GM18951 (cell line): ENCODE results near the gene TTF2.
A peak's percentile ranks its signal among the peaks of the same experiment; 100 is the strongest.

ENCODE experiments used
- POLR2A ChIP-seq: IDR thresholded peaks from 4 replicates; pipeline ENCODE4 v1.6.1; 2011; ENCODE audit warnings: mild to moderate bottlenecking; ENCODE audit not compliant: insufficient read length, insufficient read depth; ENCODE audit errors: extremely low read depth
- in situ Hi-C: fragments of 300-500 bp; cut with MboI; formaldehyde crosslinking; loops from one replicate; pipeline ENCODE4 v1.12.0; 2022; ENCODE audit warnings: low sequenced_read_pairs, mixed read lengths, inconsistent platforms; ENCODE audit not compliant: unreplicated experiment

Gene TTF2

GRCh38 chr1:117058810-117059209 lies 1.3 kb upstream of the TTF2 start:
- TF ChIP-seq POLR2A = no peak
- in situ Hi-C loops = loop anchor here (10.0 kb wide), 2 partner anchors 324 to 484 kb away; partner anchors contain the start of gene CD58

DNA sequence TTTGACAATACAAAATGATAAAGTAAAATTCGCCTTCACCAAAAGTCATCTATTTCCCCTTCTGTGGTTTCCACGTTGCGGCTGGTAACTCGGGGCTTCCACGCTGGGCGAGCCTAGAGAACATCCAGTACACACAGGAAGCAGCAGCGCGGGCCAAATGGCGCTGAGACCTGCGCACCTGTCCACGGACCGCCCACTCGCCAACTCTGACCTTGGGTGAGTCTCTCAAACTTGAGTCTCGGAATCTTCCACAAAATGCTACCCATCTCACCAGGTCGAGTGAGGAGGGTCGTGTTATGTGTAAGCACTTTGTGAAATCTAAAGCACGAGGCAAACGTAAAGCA lies 820 bp upstream of the TTF2 start:
- no peak for TF ChIP-seq POLR2A
- in situ Hi-C loops = loop anchor here (10.0 kb wide), 2 partner anchors 325 to 485 kb away; partner anchors contain the start of gene CD58

GRCh38 chr1:117060441-117061317 lies 553 bp downstream of the TTF2 start:
- TF ChIP-seq POLR2A = peak; percentile 59
- in situ Hi-C loops = no loop called here

GRCh38 chr1:117061986-117062415 lies 1.9 kb downstream of the TTF2 start:
- TF ChIP-seq POLR2A = no peak
- in situ Hi-C loops = no loop called here

DNA sequence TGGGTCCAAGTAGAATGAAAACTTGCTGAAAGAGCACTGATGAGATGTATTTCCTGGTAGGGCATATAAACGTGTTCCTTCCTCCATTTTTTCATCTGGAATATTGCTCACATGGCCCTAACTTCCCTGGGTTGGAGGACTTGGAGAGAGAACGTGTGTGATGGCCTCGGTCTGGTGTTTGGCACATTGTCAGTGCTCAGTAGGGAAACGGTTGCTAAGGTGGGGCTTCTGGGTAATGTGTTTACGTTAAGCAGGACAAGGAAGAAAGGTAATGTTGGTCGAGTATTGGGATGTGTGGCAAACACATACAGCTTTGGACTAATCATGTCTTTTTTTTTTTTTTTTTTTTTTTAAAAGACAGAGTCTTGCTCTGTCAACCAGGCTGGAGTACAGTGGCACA lies 6.2 kb downstream of the TTF2 start:
- in situ Hi-C loops = no loop called here
- TF ChIP-seq POLR2A = no peak

GRCh38 chr1:117067533-117068370 lies 7.6 kb downstream of the TTF2 start:
- in situ Hi-C loops = no loop called here
- no peak for TF ChIP-seq POLR2A

DNA sequence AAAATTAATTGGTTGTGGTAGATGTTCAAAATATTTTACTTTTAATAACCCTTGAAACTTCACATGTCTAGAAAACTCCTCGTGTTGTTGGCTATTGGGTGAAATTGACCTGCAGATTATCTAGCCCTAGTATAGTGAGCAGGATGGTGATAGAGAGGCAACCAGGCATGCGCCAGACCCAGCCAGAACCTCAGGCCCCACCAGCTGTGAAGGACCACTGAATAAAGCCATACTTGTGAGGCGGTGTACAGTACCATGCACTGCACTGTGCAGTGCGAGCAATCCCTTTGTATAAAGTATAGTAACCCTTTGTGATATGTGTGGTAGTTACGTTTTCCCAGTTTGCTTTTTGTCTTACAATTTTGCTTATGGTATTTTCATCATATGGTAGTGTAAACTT lies 8.5 kb downstream of the TTF2 start:
- in situ Hi-C loops = no loop called here
- TF ChIP-seq POLR2A = no peak

GRCh38 chr1:117069220-117069844 lies 9.2 kb downstream of the TTF2 start:
- TF ChIP-seq POLR2A = no peak
- in situ Hi-C loops = no loop called here

- no peak for TF ChIP-seq POLR2A
- in situ Hi-C loops = no loop called here
Measured at GRCh38 chr1:117070124-117070523, 10.0 kb downstream of the TTF2 start.

DNA sequence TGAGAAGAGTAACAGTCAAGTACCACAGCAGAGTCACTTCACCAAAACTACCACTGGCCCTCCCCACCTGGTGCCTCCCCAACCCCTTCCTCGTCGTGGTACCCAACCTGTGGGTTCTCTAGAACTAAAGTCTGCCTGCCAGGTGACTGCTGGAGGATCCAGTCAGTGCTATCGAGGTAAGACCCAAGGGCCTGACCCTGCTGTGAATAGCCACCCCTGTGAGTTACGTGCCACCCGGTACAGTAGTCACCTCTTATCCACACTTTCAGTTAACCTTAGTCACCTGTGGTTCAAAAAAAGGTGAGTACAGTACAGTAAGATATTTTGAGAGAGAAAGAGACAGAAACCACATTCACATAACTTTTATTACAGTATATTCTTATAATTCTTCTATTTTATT lies 16.5 kb downstream of the TTF2 start:
- in situ Hi-C loops = no loop called here
- TF ChIP-seq POLR2A = no peak

GRCh38 chr1:117077267-117077666 lies 17.1 kb downstream of the TTF2 start:
- in situ Hi-C loops = no loop called here
- TF ChIP-seq POLR2A = no peak

DNA sequence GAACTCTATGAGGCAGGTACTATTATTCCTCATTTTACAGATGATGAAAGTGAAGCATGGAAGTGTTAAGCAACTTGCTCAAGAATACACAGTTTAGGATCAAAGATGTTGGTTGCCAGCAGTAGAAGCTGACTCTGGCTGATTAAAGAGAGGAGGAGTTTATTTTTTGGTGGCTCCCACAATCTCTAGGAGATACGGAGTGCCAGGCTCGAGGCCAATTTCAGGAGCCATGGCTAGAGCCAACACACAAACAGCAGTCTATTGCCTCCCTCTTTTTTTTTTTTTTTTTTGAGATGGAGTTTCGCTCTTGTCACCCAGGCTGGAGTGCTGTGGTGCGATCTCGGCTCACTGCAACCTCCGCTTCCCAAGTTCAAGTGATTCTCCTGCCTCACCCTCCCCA lies 19.6 kb downstream of the TTF2 start:
- TF ChIP-seq POLR2A = no peak
- in situ Hi-C loops = no loop called here

- in situ Hi-C loops = no loop called here
- TF ChIP-seq POLR2A = no peak
Measured at GRCh38 chr1:117084231-117084630, 24.1 kb downstream of the TTF2 start.
